ENCODE measurements around the gene INPP5D. TPM values are rescaled to one million over a fixed set of nuclear protein-coding genes. Genes with fewer than 3 reads are reported as not detected.

The INPP5D gene
- total RNA-seq, 1 donor from 2014 or later = 275 TPM

DNA sequence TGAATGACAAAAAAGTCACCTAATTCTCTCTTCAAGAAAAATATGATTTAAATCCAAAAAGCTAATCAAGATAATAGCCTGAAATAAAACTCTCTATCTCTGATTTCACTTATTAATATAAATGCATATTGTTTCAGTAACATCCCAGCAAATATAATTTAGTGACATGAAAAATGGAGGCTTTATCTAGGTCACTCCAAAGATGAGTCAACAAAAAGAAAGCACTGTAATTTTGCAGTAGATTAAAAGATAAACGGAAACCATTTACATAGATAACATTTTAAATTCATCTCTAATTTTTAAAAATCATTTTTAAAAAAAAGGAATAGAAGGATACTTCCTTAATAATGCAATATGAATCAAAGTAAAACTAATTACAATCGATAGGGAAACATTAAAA lies 76.9 kb downstream of the INPP5D start:
- Mint-ChIP-seq H3K27ac (no peak overlapping the region), H3K4me3 (no peak overlapping the region), H3K9me3 (no peaks in the 10 kb centered on the region), H3K27me3 (no peaks in the 10 kb centered on the region), H3K36me3 (ENCODE audit: low read depth) (peaks cover 88% of the 10 kb centered on the region), H3K4me1 (peaks cover 17% of the 10 kb centered on the region)
- TF ChIP-seq, protein P1, sequence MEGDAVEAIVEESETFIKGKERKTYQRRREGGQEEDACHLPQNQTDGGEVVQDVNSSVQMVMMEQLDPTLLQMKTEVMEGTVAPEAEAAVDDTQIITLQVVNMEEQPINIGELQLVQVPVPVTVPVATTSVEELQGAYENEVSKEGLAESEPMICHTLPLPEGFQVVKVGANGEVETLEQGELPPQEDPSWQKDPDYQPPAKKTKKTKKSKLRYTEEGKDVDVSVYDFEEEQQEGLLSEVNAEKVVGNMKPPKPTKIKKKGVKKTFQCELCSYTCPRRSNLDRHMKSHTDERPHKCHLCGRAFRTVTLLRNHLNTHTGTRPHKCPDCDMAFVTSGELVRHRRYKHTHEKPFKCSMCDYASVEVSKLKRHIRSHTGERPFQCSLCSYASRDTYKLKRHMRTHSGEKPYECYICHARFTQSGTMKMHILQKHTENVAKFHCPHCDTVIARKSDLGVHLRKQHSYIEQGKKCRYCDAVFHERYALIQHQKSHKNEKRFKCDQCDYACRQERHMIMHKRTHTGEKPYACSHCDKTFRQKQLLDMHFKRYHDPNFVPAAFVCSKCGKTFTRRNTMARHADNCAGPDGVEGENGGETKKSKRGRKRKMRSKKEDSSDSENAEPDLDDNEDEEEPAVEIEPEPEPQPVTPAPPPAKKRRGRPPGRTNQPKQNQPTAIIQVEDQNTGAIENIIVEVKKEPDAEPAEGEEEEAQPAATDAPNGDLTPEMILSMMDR (IDR thresholded peaks at IDR 0.05) = no peak
- no peak for DNase-seq
- CTCF ChIA-PET = no interaction called here
- no peak for ATAC-seq (ENCODE audit: low read depth)
- POLR2A ChIA-PET = interaction anchor here (1.0 to 1.5 kb wide), 2 partner anchors 15 to 76 kb away, joined by 3 to 6 read pairs; no protein-coding TSS in a partner anchor
- intact Hi-C loops (cut with micrococcal nuclease) = no loop called here

DNA sequence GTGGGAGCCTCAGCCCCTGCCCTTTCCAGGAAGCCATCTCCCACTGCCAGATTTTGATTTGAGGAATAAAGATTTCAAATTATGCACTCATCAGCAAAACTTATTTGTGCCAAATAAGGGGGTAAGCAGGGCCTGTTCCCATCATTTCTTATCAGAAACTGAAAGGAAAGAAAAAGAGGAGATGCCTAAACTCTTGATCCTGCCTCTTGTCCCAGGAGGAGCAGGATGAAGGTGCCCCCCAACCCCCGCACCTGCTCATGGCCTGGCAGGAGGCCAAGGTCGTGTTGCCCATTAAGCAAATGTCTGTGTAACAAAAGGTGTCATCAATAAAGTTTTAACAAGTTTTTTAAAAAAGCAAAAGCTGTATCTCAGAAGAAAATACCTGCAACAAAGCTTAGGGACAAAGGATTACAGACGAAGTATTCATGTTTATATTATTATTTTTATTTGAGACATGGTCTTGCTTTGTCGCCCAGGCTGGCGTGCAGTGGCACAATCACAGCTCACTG lies 80.0 kb downstream of the INPP5D start:
- no peak overlapping the region for H3K4me3 Mint-ChIP-seq
- intact Hi-C loops (cut with micrococcal nuclease) = loop anchor here (5.0 kb wide), 1 partner anchor 63 kb away; no protein-coding TSS in a partner anchor
- no peaks in the 10 kb centered on the region for H3K9me3 Mint-ChIP-seq
- H3K27ac Mint-ChIP-seq = no peak overlapping the region
- ChIA-PET CTCF (no interaction called here), POLR2A (no interaction called here)
- ATAC-seq (ENCODE audit: low read depth) (no peak), DNase-seq (no peak)
- H3K27me3 Mint-ChIP-seq = no peaks in the 10 kb centered on the region
- peaks cover 87% of the 10 kb centered on the region for H3K36me3 Mint-ChIP-seq (ENCODE audit: low read depth)
- TF ChIP-seq, protein P1 (IDR thresholded peaks at IDR 0.05) = no peak
- H3K4me1 Mint-ChIP-seq = peaks cover 30% of the 10 kb centered on the region

- H3K9me3 Mint-ChIP-seq = no peaks in the 10 kb centered on the region
- no peak overlapping the region for H3K27ac Mint-ChIP-seq
- peaks cover 30% of the 10 kb centered on the region for H3K4me1 Mint-ChIP-seq
- H3K36me3 Mint-ChIP-seq (ENCODE audit: low read depth) = peaks cover 88% of the 10 kb centered on the region
- DNase-seq (no peak), ATAC-seq (ENCODE audit: low read depth) (no peak)
- H3K27me3 Mint-ChIP-seq = no peaks in the 10 kb centered on the region
- TF ChIP-seq, protein P1 (IDR thresholded peaks at IDR 0.05) = no peak
- POLR2A ChIA-PET = interaction anchor here (3.1 kb wide), 1 partner anchor 81 kb away, joined by 19 read pairs; the partner anchor contains the start of gene INPP5D
- intact Hi-C loops (cut with micrococcal nuclease) = loop anchor here (5.0 kb wide), 1 partner anchor 64 kb away; no protein-coding TSS in a partner anchor
- H3K4me3 Mint-ChIP-seq = no peak overlapping the region
- CTCF ChIA-PET = no interaction called here
Observed at GRCh38 chr2:233140978-233141377, 80.8 kb downstream of the INPP5D start.

- H3K4me3 Mint-ChIP-seq = no peak overlapping the region
- intact Hi-C loops (cut with micrococcal nuclease) = loop anchor here (1.0 to 5.0 kb wide), 4 partner anchors 17 to 289 kb away; no protein-coding TSS in a partner anchor
- TF ChIP-seq, protein P1 (IDR thresholded peaks at IDR 0.05) = no peak
- ChIA-PET CTCF (interaction anchor here (1.3 kb wide), 1 partner anchor 88 kb away, joined by 4 read pairs; no protein-coding TSS in a partner anchor), POLR2A (interaction anchor here (0.6 to 3.1 kb wide), 6 partner anchors 10 to 89 kb away, joined by 3 to 19 read pairs (median 4); partner anchors contain the start of gene INPP5D)
- no peaks in the 10 kb centered on the region for H3K27me3 Mint-ChIP-seq
- ATAC-seq (ENCODE audit: low read depth) (no peak), DNase-seq (no peak)
- peaks cover 30% of the 10 kb centered on the region for H3K4me1 Mint-ChIP-seq
- H3K9me3 Mint-ChIP-seq = no peaks in the 10 kb centered on the region
- peak overlapping the region; percentile 78 for H3K27ac Mint-ChIP-seq
- peaks cover 88% of the 10 kb centered on the region for H3K36me3 Mint-ChIP-seq (ENCODE audit: low read depth)
Observed at GRCh38 chr2:233141901-233142300, 81.8 kb downstream of the INPP5D start.

GRCh38 chr2:233142355-233142897 lies 82.3 kb downstream of the INPP5D start:
- Mint-ChIP-seq H3K36me3 (ENCODE audit: low read depth) (peaks cover 91% of the 10 kb centered on the region), H3K4me1 (peaks cover 30% of the 10 kb centered on the region), H3K9me3 (no peaks in the 10 kb centered on the region), H3K4me3 (no peak overlapping the region), H3K27ac (peak overlapping the region; percentile 78), H3K27me3 (no peaks in the 10 kb centered on the region)
- intact Hi-C loops (cut with micrococcal nuclease) = loop anchor here (1.0 to 5.0 kb wide), 4 partner anchors 18 to 290 kb away; no protein-coding TSS in a partner anchor
- ChIA-PET CTCF (interaction anchor here (1.2 to 1.4 kb wide), 3 partner anchors 89 to 290 kb away, joined by 4 to 6 read pairs (median 4); no protein-coding TSS in a partner anchor), POLR2A (interaction anchor here (0.6 to 3.1 kb wide), 7 partner anchors 11 to 90 kb away, joined by 3 to 19 read pairs (median 3); partner anchors contain the start of gene INPP5D)
- ATAC-seq (ENCODE audit: low read depth) (peak; percentile 83), DNase-seq (peak; percentile 30)
- TF ChIP-seq, protein P1 (IDR thresholded peaks at IDR 0.05) = no peak
